ENCODE data around the gene POLA2.
"Not testable (repeated sequence)": the region's sequence is repeated elsewhere in the genome, so short reads cannot be mapped to it uniquely, and the experiment has no call there.

DNA sequence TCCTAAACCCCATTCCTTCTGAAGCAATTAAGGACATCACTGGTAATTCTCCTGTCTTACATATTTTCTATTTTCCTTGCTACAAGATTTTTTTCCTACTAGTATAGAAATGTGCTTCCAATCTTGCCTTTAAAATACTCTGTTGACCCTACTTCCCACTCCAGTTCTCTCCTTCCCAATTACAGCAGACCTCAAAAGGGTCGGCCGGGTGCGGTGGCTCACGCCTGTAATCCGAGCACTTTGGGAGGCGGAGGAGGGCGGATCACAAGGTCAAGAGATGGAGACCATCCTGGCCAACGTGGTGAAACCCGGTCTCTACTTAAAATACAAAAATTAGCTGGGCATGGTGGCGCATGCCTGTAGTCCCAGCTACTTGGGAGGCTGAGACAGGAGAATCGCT is 3.0 kb downstream of the POLA2 start:
- not testable (repeated sequence) for TF ChIP-seq ATF3 (CRISPR knock-in tag; conservative IDR thresholded peaks at IDR 0.05); CTCF (IDR thresholded peaks at IDR 0.05); NR2C2 (CRISPR knock-in tag; IDR thresholded peaks at IDR 0.05); TP53 (CRISPR knock-in tag; IDR thresholded peaks at IDR 0.05); IRF2 (CRISPR knock-in tag; IDR thresholded peaks at IDR 0.05; ENCODE audit: borderline replicate concordance, low read depth); ATF1 (CRISPR knock-in tag; IDR thresholded peaks at IDR 0.05); USF1 (CRISPR knock-in tag; IDR thresholded peaks at IDR 0.05); SMAD3 (CRISPR knock-in tag; IDR thresholded peaks at IDR 0.05; ENCODE audit: borderline replicate concordance); ETV6 (CRISPR knock-in tag; IDR thresholded peaks at IDR 0.05)
